Measurements from ENCODE around the gene ZNF689.
"Not testable (repeated sequence)": the region's sequence is repeated elsewhere in the genome, so short reads cannot be mapped to it uniquely, and the experiment has no call there.

Gene ZNF689

GRCh38 chr16:30590869-30591268 is 19.3 kb downstream of the ZNF689 start:
- DNase-seq = not testable (repeated sequence)

DNA sequence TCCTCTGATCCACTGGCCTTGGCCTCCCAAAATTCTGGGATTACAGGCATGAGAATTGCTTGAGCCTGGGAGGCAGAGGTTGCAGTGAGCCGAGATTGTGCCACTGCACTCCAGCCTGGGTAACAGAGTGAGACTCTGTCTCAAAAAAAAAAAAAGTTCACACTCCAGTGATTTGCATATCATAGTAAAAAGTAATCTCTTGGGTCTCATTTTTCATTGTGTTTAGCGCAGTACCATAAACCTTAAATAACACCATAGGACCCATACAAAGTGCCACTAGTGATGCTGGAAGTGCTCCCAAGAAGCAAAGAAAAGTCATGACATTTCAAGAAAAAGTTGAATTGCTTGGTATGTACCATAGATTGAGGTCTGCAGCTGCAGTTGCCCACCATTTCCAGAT is 20.6 kb downstream of the ZNF689 start:
- DNase-seq = not testable (repeated sequence)

DNA sequence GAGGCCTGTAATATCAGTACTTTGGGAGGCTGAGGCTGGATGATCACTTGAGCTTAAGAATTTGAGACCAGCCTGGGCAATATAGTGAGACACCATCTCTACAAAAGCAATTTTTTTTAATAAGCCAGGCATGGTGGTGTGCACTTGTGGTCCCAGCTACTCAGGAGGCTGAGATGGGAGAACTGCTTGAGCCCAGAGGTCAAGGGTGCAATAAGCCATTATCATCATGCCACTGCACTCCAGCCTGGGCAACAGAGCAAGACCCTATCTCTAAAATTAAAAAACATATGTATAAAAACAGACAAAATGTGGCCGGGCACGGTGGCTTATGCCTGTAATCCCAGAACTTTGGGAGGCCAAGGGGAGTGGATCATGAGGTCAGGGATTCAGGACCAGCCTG is 21.5 kb downstream of the ZNF689 start:
- no peak for DNase-seq

DNA sequence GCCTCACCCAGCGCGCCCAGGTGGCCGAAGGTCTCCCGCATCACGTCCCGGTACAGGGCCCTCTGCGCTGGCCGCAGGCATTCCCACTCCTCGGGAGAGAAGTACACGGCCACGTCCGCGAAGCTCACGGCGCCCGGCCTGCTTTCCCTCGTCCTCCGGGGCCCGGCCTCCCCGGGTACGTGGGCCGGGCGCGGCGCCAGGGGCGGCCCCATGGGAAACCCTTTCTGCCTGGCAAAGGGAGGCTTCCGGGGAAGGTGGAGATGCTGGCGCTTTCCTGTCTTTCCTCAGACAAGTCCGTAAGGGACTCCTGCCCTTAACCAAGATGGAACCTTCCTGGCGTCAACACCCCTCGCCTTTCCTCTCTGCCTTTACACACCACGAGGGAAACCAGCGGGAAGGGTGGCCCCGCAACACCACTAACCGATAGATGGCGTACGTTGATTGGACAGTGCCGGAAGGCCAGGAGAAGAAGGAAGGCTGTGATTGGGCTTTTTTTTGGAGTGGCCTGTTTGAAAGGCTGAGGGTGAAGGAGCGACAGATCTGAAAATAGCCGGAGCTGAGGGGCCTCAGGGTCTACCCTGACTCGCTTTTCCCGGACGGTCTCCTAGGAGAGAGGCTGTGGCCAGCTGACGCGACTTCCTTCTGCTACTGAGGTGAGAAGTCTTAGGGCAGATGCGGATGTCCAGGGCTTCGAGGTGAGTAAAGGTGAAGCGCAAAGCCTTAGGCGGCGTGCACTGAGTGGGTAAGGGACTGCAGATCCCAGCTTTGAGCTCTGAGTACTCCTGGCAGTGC is 24.6 kb downstream of the ZNF689 start, which contains the start of gene ZNF785:
TSS of gene ZNF785 (minus strand) at position 298 of the 792 bp plus-strand sequence. CDS start at position 212, 86 bp downstream.
- peak; percentile 99 for DNase-seq

DNA sequence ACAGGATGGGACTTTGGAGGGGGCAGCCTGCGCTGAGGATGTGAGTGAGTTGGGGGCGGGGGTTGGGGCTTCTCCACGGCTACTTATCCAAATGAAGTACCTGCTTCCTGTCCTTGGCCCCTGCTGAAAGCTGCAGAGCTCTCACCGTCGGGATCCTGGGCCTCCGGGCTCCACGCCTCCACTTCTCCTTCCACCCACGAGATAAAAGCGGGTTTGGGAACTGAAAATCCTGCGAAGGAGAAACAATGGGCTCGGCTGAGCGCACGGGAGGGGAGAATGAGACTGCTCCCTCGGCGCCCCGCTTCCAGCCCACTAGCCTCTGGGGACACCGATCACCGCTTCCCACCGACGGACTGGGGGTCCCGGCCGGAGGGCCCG is 25.2 kb downstream of the ZNF689 start:
- peak; percentile 46 for DNase-seq

- DNase-seq = no peak
Observed at GRCh38 chr16:30582611-30583340, 27.4 kb downstream of the ZNF689 start.

GRCh38 chr16:30581457-30581856 is 28.7 kb downstream of the ZNF689 start:
- DNase-seq = no peak

GRCh38 chr16:30574678-30575077 is 35.5 kb downstream of the ZNF689 start:
- DNase-seq = no peak

GRCh38 chr16:30571445-30572322 is 38.5 kb downstream of the ZNF689 start, which contains the start of gene ZNF688:
Gene ZNF688 (minus strand): TSS chr16:30571714. CDS start chr16:30571629, 85 bp downstream.
- peak; percentile 99 for DNase-seq

DNA sequence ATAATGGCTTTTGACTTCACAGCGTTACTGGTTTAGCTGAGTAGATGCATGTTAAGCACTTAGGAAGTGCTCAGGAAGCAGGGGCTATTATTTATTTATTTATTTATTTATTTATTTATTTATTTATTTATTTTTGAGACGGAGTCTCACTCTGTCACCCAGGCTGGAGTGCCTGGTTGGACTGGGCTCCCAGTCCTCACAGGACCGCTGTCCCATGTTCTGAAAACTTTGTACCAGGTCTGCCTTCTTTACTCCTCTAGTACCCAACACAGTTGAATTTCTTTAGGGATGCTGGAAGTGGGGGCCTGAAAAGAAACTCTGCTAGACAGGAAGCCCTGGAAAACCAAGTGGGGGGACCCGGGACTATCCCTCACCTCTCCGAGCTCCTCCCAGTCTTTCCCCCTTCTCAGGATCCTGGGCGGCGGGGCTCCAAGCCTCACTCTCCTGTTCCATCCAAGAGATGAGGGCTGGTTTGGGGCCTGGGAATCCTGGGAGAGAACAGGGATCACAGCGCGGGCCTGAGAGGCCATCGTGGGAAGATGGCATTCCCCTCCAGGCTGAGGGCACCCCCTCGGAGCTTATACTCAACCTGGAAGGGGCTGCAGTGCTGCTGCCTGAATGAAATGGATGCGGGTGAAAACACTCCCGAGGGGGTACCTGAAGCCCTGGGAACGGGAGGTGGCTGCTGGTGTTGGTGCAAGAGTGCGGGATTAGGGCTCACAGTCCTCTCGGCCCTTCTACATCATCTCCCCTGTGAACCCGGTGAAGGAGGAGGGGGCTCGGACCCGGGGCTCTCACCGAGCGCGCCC is 39.3 kb downstream of the ZNF689 start:
- DNase-seq = no peak

- no peak for DNase-seq
Observed at GRCh38 chr16:30569746-30570635, 40.2 kb downstream of the ZNF689 start.

- no peak for DNase-seq
Observed at GRCh38 chr16:30569281-30569680, 40.9 kb downstream of the ZNF689 start.

GRCh38 chr16:30567991-30568638 is 42.1 kb downstream of the ZNF689 start:
- no peak for DNase-seq

DNA sequence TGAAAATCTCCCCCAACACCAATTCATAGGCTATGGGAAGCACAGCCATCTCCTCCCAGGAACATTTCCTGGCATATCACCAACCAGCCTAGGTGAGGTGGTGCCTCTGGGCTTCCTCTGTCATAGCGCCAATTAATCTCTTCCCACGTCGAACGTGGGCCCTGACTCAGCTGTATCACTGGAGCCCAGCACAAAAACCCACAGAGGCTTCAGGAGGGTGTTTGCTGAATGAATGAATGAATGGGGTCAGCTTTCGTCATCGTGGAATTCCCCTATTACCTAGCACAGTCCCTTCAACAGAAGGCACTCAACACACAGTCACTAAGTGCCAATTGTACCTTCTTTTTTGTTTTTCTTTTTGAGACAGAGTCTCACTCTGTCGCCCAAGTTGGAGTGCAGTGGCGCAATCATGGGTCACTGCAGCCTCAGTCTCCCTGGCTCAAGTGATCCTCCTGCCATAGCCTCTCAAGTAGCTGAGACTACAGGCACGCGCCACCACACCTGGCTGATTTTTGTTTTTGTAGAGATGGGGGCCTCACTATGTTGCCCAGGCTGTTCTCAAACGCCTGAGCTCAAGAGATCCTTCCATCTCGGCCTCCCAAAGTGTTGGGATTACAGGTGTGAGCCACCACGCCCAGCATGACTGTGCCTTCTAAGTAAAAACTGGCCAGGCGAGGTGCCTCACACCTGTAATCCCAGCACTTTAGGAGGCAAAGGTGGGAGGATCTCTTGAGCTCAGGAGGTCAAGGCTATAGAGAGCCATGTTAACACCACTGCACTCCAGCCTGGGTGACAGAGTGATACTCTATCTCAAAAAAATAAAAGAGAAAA is 42.8 kb downstream of the ZNF689 start:
- no peak for DNase-seq

DNA sequence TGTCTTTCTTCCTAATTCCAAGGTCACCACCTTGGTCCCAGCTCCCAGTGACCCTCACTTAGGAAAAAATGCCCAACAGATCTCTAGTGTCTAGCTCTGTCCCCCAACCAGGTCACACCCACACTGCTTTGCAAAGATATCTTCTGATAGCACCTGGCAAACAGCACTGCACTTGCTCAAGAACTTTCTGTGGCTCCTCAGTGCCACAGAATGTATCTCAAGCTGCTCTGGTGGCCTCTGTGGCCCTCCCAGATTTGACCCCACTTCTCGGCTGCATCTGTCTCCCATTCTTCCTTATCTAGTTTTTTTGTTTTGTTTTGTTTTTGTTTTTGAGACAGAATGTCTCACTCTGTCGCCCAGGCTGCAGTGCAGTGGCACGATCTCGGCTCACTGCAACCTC is 43.7 kb downstream of the ZNF689 start:
- DNase-seq = no peak

DNA sequence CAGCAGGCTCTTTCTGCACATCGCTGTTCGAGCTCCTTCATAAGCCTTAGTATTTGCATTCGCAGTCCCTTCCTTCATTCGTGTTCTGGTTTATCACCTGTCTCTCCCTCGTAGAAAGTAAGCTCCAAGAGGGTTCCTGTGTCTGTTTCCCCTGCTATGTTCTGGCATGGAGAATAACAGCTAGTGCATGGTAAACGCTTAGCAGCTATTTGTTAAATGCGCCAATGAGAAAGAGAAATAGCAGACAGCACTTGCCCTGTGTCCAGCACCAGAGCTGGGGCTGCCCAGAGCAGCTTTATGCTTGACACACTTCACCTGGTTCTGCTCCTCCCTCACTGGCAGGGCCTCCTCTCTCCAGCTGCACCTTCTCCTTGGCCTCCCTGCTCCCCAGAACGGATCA is 44.2 kb downstream of the ZNF689 start:
- DNase-seq = no peak

DNA sequence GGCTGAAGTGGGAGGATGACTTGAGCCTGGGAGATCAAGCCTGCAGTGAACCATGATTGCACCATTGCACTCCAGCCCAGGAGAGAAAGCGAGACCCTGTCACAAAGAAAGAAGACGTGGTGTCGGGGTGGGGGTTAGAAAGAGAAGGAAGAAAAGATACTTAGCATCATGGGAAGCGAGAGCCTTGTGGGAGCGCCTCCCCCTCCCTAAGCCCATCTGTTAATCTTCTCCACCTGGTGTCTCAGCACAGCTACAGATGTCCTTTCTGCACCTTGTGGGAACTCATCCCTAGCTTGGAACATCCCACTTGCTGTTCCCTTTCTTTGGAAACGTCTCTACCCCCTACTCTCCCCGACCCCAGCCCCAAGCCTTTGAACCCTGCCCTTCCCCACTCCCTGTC is 44.7 kb downstream of the ZNF689 start:
- DNase-seq = no peak

DNA sequence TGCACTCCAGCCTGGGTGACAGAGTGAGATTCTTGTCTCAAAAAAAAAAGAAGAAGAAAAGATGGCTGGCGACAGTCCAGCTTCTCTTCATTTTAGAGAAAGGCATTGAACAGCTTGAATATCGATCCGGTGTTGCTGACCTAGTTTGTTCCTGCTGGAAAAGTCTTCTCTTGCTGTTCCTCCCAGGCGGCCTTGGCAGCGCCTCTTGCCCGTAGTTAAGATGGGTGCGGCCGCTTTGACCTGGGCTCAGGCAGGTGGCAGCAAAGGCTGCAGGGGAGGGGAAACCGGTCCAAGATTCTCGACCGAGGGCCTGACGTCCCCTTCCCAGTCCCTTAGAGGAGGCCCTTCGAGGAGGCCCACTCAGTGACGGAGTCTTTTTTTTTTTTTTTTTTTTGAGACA is 48.2 kb downstream of the ZNF689 start:
- DNase-seq = no peak

DNA sequence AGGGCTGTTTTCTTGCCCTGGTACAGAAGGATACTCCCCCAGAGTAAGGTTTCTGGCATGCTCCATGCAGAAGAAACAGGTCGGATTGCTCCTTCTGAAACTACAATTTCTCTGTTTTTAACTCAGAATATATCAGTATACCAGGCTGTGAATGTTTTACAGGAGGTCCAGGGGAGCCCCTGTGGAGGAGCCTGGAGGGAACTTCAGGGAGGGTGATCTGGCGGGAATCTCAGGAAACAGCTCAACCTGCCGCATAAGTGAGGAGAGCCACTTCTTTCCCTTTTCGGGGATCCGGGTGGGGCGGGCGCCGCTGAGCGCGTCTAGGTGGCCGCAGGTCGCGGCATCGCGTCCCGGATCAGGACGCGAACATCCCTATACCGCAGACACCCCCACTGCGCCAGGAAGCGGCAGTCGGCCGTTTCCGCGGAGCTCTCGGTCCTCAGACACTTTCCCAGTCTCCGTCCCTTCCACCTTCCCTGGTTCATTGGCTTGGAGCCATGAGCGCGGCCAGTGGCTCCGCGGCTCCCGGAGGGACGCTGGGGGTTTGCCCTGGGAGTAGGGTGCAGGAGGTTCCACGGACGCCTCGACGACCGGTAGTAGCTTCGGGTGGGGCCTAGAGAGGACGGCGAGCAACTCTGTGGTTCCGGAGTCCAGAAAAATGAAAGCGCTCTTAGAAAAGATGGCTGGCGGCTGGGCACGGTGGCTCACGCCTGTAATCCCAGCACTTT is 48.9 kb downstream of the ZNF689 start:
- DNase-seq = no peak

All from DMS79 (cell line).